PC-3 (cell line): ENCODE data around the gene APOL2. TPM values are rescaled to one million over a fixed set of nuclear protein-coding genes. Genes with fewer than 3 reads are reported as not detected.

Experiments
- ATAC-seq: fragments of 200-7000 bp; cut with Tn5 transposase; 2 replicates; pipeline ENCODE4 v1.9.1; 2020; ENCODE audit warnings: mild to moderate bottlenecking, moderate library complexity
- BruUV-seq: library from RNA; stranded (reverse); fragments of 400-500 nt; replicated peaks from 2 replicates; lab custom pipeline; 2021; lab: Mats Ljungman, UMichigan
- CTCF ChIA-PET: fragments of 300-600 bp; sonication (Branson Sonifier 250); formaldehyde crosslinking; loops from one replicate; lab custom pipeline; 2022; ENCODE audit warnings: antibody characterized with exemption; lab: Charles Lee
- POLR2A ChIA-PET: fragments of 300-600 bp; sonication (Branson Sonifier 250); formaldehyde crosslinking; loops from one replicate; lab custom pipeline; 2022; ENCODE audit warnings: antibody characterized with exemption; ENCODE audit not compliant: unreplicated experiment; lab: Charles Lee
- DNase-seq: peaks from one replicate; pipeline ENCODE4 v3.0.0-alpha.2; 2015
- H2AFZ ChIP-seq: fragments of 300-600 bp; sonication (generic); 2 replicates; pipeline ENCODE4 v1.6.0; 2016; ENCODE audit warnings: antibody characterized with exemption, low read length
- H3F3A ChIP-seq: fragments of 300-600 bp; sonication (generic); one replicate; pipeline ENCODE4 v1.6.0; 2017; ENCODE audit warnings: antibody characterized with exemption, low read length, control low read depth, mild to moderate bottlenecking; ENCODE audit not compliant: unreplicated experiment
- H3K27ac ChIP-seq: fragments of 300-600 bp; sonication (generic); 2 replicates; pipeline ENCODE4 v1.5.1; 2016; ENCODE audit warnings: mild to moderate bottlenecking, low read length
- H3K27me3 ChIP-seq: fragments of 300-600 bp; sonication (generic); 2 replicates; pipeline ENCODE4 v1.6.1; 2016; ENCODE audit warnings: low read length, mixed read lengths
- H3K36me3 ChIP-seq: fragments of 300-600 bp; sonication (generic); 2 replicates; pipeline ENCODE4 v1.6.1; 2016; ENCODE audit warnings: low read depth, mixed run types, low read length, mixed read lengths
- H3K4me1 ChIP-seq: fragments of 300-600 bp; sonication (generic); 2 replicates; pipeline ENCODE4 v1.5.1; 2016; ENCODE audit warnings: low read length; ENCODE audit not compliant: insufficient read depth
- H3K4me2 ChIP-seq: fragments of 300-600 bp; sonication (generic); 2 replicates; pipeline ENCODE4 v1.6.0; 2016; ENCODE audit warnings: low read length
- H3K4me3 ChIP-seq: fragments of 300-600 bp; sonication (generic); 2 replicates; pipeline ENCODE4 v1.5.1; 2016; ENCODE audit warnings: mild to moderate bottlenecking, low read length, mixed read lengths
- H3K79me2 ChIP-seq: fragments of 300-600 bp; sonication (generic); 2 replicates; pipeline ENCODE4 v1.6.1; 2017; ENCODE audit warnings: low read length, mixed read lengths
- H3K9ac ChIP-seq: fragments of 300-600 bp; sonication (generic); 2 replicates; pipeline ENCODE4 v1.6.0; 2016; ENCODE audit warnings: mild to moderate bottlenecking, low read length
- H3K9me2 ChIP-seq: fragments of 300-600 bp; sonication (generic); replicated peaks from 2 replicates; pipeline ENCODE4 v1.6.1; 2016; ENCODE audit warnings: mixed run types, low read length, mixed read lengths
- H3K9me3 ChIP-seq: fragments of 300-600 bp; sonication (generic); 2 replicates; pipeline ENCODE4 v1.6.1; 2016; ENCODE audit warnings: low read length, mixed read lengths
- H4K20me1 ChIP-seq: fragments of 300-600 bp; sonication (generic); 2 replicates; pipeline ENCODE4 v1.6.1; 2016; ENCODE audit warnings: low read length, mixed read lengths
- CTCF ChIP-seq: fragments of 300-600 bp; sonication (generic); conservative IDR thresholded peaks from 2 replicates; pipeline ENCODE4 v1.5.1; 2017; ENCODE audit warnings: antibody characterized with exemption, low read depth, mild to moderate bottlenecking, low read length
- EZH2 ChIP-seq: fragments of 300-600 bp; sonication (generic); IDR thresholded peaks from one replicate; pipeline ENCODE4 v1.6.1; 2017; ENCODE audit warnings: antibody characterized with exemption, mild to moderate bottlenecking, low read length; ENCODE audit not compliant: unreplicated experiment
- EZH2phosphoT487 ChIP-seq: fragments of 300-600 bp; sonication (generic); IDR thresholded peaks from 2 replicates; pipeline ENCODE4 v1.6.1; 2018; ENCODE audit warnings: mild to moderate bottlenecking, antibody characterized with exemption, low read length, borderline replicate concordance
- intact Hi-C: fragments of 100-400 bp; cut with micrococcal nuclease; formaldehyde crosslinking; loops from 2 replicates; pipeline ENCODE4 v1.9.0; 2023
- total RNA-seq: library from RNA; depleted of rRNA; stranded (reverse); fragments of >200 nt; gene quantifications from 2 replicates; pipeline ENCODE4 v1.2.3, GENCODE V29; 2014

Gene APOL2
- total RNA-seq, 1 experiment from 2014 or later = 9.7 TPM

DNA sequence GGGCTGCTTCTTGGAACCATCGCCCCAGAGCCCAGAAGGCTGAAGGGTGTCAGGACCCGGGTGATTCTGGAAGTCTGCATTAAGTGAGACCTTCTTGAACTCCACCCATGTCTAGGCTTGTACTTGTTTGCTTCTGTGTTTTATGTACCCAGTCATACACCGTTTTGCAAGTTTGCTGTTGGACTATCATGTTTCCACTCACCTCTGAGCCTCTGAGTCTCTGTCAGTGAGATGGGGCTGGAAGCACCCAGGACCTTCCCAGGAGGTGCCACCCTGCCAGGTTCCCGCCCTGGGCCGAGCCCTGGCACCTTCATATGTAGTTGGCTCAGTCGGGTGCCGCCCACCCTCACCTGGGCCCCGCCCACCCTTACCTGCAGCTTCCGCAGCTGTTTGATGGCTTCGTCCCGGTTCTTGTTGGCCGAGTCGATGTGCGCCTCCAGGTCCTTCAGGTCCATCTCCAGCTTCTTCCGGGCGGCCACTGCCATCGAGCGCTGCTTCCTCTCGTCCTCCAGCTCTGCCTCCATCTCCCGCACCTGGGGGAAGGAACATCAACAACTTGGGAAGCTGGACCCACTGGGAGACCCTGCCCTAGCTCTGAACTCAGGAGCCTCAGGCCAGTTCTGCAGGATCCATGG is 48.7 kb upstream of the APOL2 start:
- DNase-seq (no peak), ATAC-seq (no peak)

GRCh38 chr22:36286096-36286957 is 47.0 kb upstream of the APOL2 start:
- peak; percentile 69 for DNase-seq

More for the DNA sequence above, 48.7 kb upstream of the APOL2 start:
- Histone ChIP-seq H3K27me3 (no peaks in the 10 kb centered on the region), H3K79me2 (no peaks in the 10 kb centered on the region), H3K9me2 (no peaks in the 10 kb centered on the region), H4K20me1 (no peaks in the 10 kb centered on the region), H3K36me3 (peaks cover 60% of the 10 kb centered on the region), H3K4me1 (no peaks in the 10 kb centered on the region), H3K4me2 (no peak overlapping the region), H3K9ac (no peak overlapping the region), H3K9me3 (no peaks in the 10 kb centered on the region), H2AFZ (no peak overlapping the region), H3K27ac (no peak overlapping the region), H3K4me3 (no peak overlapping the region), H3F3A (no peaks in the 10 kb centered on the region)
- intact Hi-C loops = no loop called here
- POLR2A ChIA-PET = interaction anchor here (0.6 kb wide), 1 partner anchor 488 kb away, joined by 4 read pairs; no protein-coding TSS in a partner anchor
- CTCF ChIA-PET = no interaction called here
- TF ChIP-seq EZH2phosphoT487 (no peak), CTCF (no peak), EZH2 (no peak)
- BruUV-seq = no TSS peak

More at GRCh38 chr22:36286096-36286957, 47.0 kb upstream of the APOL2 start:
- H3K79me2 ChIP-seq = no peaks in the 10 kb centered on the region
- H3K9me3 ChIP-seq = no peaks in the 10 kb centered on the region
- H3F3A ChIP-seq = no peaks in the 10 kb centered on the region
- H3K4me1 ChIP-seq = no peaks in the 10 kb centered on the region
- H3K27ac ChIP-seq = no peak overlapping the region
- no peak overlapping the region for H3K4me3 ChIP-seq
- H3K9me2 ChIP-seq = no peaks in the 10 kb centered on the region
- no TSS peak for BruUV-seq
- H2AFZ ChIP-seq = no peak overlapping the region
- no peaks in the 10 kb centered on the region for H3K27me3 ChIP-seq
- no peaks in the 10 kb centered on the region for H4K20me1 ChIP-seq
- intact Hi-C loops = no loop called here
- POLR2A ChIA-PET = no interaction called here
- no peak for TF ChIP-seq EZH2
- peak; percentile 79 for TF ChIP-seq CTCF
- H3K4me2 ChIP-seq = no peak overlapping the region
- H3K36me3 ChIP-seq = peaks cover 59% of the 10 kb centered on the region
- no peak overlapping the region for H3K9ac ChIP-seq
- CTCF ChIA-PET = interaction anchor here (0.6 to 1.1 kb wide), 2 partner anchors 9 to 144 kb away, joined by 4 read pairs; no protein-coding TSS in a partner anchor
- peak; percentile 94 for ATAC-seq
